Calu3 (cell line): ENCODE results near the gene CERCAM. TPM values are rescaled to one million over a fixed set of nuclear protein-coding genes. Genes with fewer than 3 reads are reported as not detected.

Experiments used
- BruUV-seq: library from RNA; stranded (reverse); fragments of 400-500 nt; replicated peaks from 2 replicates; lab custom pipeline; 2021; lab: Mats Ljungman, UMichigan
- CTCF ChIA-PET: fragments of 300-600 bp; sonication (Branson Sonifier 250); formaldehyde crosslinking; loops from one replicate; lab custom pipeline; 2022; ENCODE audit warnings: antibody characterized with exemption; lab: Charles Lee
- DNase-seq: peaks from one replicate; pipeline ENCODE4 v3.0.0; 2022
- H3K27ac Mint-ChIP-seq: one replicate; pipeline ENCODE4 v1.8.0; 2022; ENCODE audit warnings: mixed read lengths; ENCODE audit not compliant: unreplicated experiment
- H3K27me3 Mint-ChIP-seq: one replicate; pipeline ENCODE4 v1.8.0; 2022; ENCODE audit warnings: mixed read lengths; ENCODE audit not compliant: unreplicated experiment
- H3K36me3 Mint-ChIP-seq: one replicate; pipeline ENCODE4 v1.8.0; 2022; ENCODE audit warnings: mild to moderate bottlenecking, moderate library complexity, mixed read lengths; ENCODE audit not compliant: insufficient read depth, unreplicated experiment
- H3K4me1 Mint-ChIP-seq: one replicate; pipeline ENCODE4 v1.8.0; 2022; ENCODE audit warnings: mild to moderate bottlenecking, low read depth, mixed read lengths; ENCODE audit not compliant: unreplicated experiment
- H3K4me3 Mint-ChIP-seq: one replicate; pipeline ENCODE4 v1.8.0; 2022; ENCODE audit warnings: mild to moderate bottlenecking, low read depth, moderate library complexity, mixed read lengths; ENCODE audit not compliant: unreplicated experiment
- H3K9me3 Mint-ChIP-seq: one replicate; pipeline ENCODE4 v1.8.0; 2022; ENCODE audit warnings: low read depth, mixed read lengths; ENCODE audit not compliant: unreplicated experiment
- CTCF ChIP-seq: fragments of 200-600 bp; IDR thresholded peaks from one replicate; pipeline ENCODE4 v1.8.0; 2022; ENCODE audit warnings: antibody characterized with exemption; ENCODE audit not compliant: unreplicated experiment
- intact Hi-C: fragments of 100-400 bp; cut with micrococcal nuclease; formaldehyde crosslinking; loops from one replicate; pipeline ENCODE4 v1.10.0; 2022; ENCODE audit not compliant: unreplicated experiment
- total RNA-seq: library from RNA; stranded (reverse); gene quantifications from 2 replicates; pipeline ENCODE4 v1.2.3, GENCODE V29; 2022

Gene CERCAM
- total RNA-seq, 1 experiment from 2014 or later = 11.5 TPM

DNA sequence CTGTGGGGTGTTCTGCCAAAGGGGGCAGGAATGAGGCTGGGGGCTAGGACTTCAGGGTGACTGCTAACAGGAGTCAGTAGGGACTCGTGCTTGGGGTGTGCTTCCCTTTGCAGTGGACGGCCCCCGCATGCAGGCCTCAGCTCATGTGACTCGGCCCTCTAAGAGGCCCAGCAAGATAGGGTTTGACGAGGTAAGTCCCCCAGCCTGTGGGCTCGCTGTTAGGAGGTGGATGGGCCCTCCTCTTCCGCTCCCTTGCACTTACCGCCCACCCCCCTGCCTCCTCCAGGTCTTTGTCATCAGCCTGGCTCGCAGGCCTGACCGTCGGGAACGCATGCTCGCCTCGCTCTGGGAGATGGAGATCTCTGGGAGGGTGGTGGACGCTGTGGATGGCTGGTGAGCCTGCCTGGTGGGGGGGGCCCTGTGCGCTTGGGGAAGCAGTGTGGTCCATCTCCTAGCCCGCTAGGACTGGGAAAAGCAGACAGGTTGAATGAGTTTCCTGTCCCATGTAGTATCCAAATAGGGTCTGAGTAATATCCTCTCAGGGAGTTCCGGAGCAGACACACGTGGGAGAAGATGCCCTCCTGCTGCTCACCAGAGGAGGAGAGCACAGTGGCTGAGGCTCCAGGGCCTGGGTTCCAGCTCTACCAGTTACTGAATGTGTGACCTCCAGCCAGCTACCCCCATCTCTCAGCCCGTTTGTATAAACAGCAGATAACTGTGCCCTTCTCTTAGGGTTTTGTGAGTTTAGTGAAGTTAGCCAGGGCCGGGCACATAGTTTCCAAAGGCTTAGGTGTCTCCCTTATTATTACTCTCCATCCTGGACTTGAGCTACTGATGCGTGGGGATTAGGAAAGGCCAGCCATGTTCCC, 8.2 kb downstream of the CERCAM start:
- Mint-ChIP-seq H3K27ac (no peak overlapping the region), H3K27me3 (no peaks in the 10 kb centered on the region), H3K4me3 (no peak overlapping the region), H3K9me3 (no peaks in the 10 kb centered on the region), H3K4me1 (no peaks in the 10 kb centered on the region), H3K36me3 (peaks cover 6% of the 10 kb centered on the region)
- TF ChIP-seq CTCF = no peak
- DNase-seq = no peak
- CTCF ChIA-PET = interaction anchor here (0.7 kb wide), 1 partner anchor 22 kb away, joined by 3 read pairs; no protein-coding TSS in a partner anchor
- no TSS peak for BruUV-seq
- intact Hi-C loops = no loop called here

DNA sequence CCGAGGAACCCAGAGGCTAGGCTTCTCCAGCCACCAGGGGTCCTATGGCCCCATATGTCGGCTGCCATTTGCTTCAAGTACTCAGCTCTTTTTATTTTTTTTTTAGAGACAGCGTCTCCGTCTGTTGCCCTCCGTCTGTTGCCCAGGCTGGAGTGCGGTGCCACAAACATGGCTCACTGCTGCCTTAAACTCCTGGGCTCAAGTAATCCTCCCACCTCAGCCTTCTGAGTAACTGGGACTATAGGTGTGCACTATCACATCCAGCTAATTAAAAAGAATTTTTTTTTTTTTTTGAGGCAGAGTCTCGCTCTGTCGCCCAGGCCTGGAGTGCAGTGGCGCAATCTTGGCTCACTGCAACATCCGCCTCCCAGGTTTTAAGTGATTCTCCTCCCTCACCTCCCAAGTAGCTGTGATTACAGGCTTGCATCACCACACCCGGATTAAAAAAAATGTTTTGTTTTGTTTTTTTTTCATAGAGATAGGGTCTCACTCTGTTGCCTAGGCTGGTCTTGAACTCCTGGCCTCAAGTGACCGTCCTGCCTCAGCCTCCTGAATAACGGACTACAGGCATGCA, 8.9 kb downstream of the CERCAM start:
- Mint-ChIP-seq H3K9me3 (no peaks in the 10 kb centered on the region), H3K27ac (no peak overlapping the region), H3K4me1 (no peaks in the 10 kb centered on the region), H3K27me3 (no peaks in the 10 kb centered on the region), H3K4me3 (no peak overlapping the region), H3K36me3 (peaks cover 3% of the 10 kb centered on the region)
- DNase-seq = no peak
- intact Hi-C loops = no loop called here
- TF ChIP-seq CTCF = no peak
- CTCF ChIA-PET = interaction anchor here (0.7 kb wide), 1 partner anchor 21 kb away, joined by 3 read pairs; no protein-coding TSS in a partner anchor
- BruUV-seq = no TSS peak

- H3K4me1 Mint-ChIP-seq = no peaks in the 10 kb centered on the region
- no peaks in the 10 kb centered on the region for H3K27me3 Mint-ChIP-seq
- no peak overlapping the region for H3K27ac Mint-ChIP-seq
- no peak overlapping the region for H3K4me3 Mint-ChIP-seq
- no peaks in the 10 kb centered on the region for H3K9me3 Mint-ChIP-seq
- TF ChIP-seq CTCF = no peak
- CTCF ChIA-PET = interaction anchor here (0.6 kb wide), 1 partner anchor 118 kb away, joined by 3 read pairs; no protein-coding TSS in a partner anchor
- intact Hi-C loops = no loop called here
- DNase-seq = no peak
- no TSS peak for BruUV-seq
- H3K36me3 Mint-ChIP-seq = no peaks in the 10 kb centered on the region
These were observed 10.6 kb downstream of the CERCAM start for GRCh38 chr9:128431207-128431606.

DNA sequence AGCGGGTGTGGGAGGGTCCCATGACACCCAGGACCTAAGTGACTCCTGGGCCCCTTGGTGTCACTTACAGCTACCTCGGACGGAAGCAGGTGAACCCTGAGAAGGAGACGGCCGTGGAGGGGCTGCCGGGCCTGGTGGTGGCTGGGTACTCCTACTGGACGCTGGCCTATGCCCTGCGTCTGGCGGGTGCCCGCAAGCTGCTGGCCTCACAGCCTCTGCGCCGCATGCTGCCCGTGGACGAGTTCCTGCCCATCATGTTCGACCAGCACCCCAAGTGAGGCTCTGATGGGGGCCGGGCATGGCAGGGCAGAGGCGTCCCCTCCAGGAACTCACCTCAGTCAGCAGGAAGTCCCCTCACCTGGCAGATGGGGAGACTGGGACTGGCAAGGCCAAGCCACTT, 13.7 kb downstream of the CERCAM start:
- no TSS peak for BruUV-seq
- Mint-ChIP-seq H3K36me3 (no peaks in the 10 kb centered on the region), H3K9me3 (no peaks in the 10 kb centered on the region), H3K27ac (no peak overlapping the region), H3K4me3 (no peak overlapping the region), H3K4me1 (no peaks in the 10 kb centered on the region), H3K27me3 (no peaks in the 10 kb centered on the region)
- no peak for TF ChIP-seq CTCF
- intact Hi-C loops = no loop called here
- CTCF ChIA-PET = no interaction called here
- no peak for DNase-seq
